Stimulated activated CD8-positive, alpha-beta memory T cell treated with anti-CD3 and anti-CD28 coated beads, Interleukin-15, amount 100 ng/mL, for 48 hours (primary cell): ENCODE measurements around the gene HSD17B13.
"Not testable (repeated sequence)": the region's sequence is repeated elsewhere in the genome, so short reads cannot be mapped to it uniquely, and the experiment has no call there.

Experiments used
- DNase-seq, 2 donors: peaks; one replicate each; pipeline ENCODE4 v3.0.0-alpha.2; 2020; ENCODE audit warnings: low read depth in 2 of 2

HSD17B13 gene

DNA sequence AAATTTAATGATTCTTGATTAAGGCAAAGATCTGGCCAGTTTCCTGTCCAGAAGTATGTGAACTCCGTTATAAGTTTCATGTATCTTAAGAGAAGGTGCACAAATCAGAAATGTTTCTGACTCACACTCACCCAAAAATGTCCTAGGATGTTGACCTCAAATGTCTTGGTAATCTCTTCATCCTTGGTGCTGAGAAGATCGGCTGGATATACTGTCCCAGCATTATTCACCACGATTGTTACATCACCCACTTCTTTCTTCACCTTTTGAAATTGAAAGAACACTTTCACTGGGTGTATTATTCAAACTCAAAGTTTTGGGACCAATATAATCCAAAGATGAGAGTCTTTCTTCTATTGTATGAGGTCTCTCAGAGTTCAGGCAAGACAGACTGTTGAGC, 5.7 kb downstream of the HSD17B13 start:
- DNase-seq = no peak

- not testable (repeated sequence) for DNase-seq
Measured at GRCh38 chr4:87315000-87315399, 7.7 kb downstream of the HSD17B13 start.

GRCh38 chr4:87313756-87314155, 8.9 kb downstream of the HSD17B13 start:
- DNase-seq = no peak

- DNase-seq = no peak
Measured at GRCh38 chr4:87311684-87312083, 11.0 kb downstream of the HSD17B13 start.

DNA sequence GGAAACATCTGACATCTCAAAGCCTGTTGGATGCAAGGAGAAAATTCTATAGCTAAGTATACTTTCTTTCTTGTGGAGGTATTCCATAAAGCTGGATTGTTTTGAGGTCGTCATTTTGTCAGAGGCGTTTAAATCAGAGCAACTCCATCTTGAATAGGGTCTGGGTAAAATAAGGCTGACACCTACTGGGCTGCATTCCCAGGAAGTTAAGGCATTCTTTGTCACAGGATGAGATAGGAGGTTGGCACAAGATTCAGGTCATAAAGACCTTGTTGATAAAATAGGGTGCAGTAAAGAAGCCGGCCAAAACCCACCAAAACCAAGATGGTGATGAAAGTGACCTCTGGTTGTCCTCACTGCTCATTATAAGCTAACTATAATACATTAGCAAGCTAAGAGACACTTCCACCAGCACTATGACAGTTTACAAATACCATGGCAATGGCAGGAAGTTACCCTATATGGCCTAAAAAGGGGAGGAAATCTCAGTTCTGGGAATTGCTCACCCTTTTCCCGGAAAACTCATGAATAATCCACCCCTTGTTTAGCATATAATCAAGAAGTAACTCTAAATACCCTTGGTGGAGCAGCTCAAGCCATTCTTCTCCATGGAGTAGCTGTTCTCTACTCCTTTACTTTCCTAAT, 11.9 kb downstream of the HSD17B13 start:
- no peak for DNase-seq

DNA sequence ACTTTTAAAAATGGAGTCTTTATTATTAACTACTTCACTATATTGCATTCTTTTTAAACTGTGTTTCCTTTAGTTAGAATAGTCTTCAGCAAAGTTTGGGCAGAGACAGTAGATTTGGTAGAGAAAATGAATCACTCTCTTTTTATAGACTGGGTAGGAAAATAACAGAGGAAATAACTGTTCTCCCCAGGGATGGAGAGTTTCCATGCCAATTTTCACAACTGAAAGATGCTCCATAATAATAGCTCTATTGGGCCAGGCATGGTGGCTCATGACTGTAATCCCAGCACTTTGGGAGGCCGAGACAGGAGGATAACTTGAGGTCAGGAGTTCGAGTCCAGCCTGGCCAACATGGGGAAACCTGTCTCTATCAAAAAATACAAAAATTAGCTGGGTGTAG, 13.1 kb downstream of the HSD17B13 start:
- DNase-seq = no peak

- no peak for DNase-seq
Measured at GRCh38 chr4:87306056-87306455, 16.6 kb downstream of the HSD17B13 start.

DNA sequence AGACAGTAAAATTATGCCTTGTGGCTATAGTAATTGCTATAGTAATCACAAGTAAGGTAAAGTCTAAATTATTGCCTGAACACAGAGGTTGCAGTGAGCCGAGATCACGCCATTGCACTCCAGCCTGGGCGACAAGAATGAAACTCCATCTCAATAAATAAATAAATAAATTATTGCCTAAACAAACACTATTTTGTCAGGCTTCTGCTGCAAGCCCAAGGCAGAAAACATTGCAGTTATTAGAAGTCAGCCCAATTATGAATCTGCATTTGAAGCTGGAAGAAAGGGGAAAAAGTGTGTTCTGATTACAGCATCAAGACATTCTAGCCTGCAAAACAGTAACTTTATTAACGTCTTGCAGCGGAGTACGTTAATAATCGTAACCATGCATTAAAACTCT, 17.1 kb downstream of the HSD17B13 start:
- no peak for DNase-seq

DNA sequence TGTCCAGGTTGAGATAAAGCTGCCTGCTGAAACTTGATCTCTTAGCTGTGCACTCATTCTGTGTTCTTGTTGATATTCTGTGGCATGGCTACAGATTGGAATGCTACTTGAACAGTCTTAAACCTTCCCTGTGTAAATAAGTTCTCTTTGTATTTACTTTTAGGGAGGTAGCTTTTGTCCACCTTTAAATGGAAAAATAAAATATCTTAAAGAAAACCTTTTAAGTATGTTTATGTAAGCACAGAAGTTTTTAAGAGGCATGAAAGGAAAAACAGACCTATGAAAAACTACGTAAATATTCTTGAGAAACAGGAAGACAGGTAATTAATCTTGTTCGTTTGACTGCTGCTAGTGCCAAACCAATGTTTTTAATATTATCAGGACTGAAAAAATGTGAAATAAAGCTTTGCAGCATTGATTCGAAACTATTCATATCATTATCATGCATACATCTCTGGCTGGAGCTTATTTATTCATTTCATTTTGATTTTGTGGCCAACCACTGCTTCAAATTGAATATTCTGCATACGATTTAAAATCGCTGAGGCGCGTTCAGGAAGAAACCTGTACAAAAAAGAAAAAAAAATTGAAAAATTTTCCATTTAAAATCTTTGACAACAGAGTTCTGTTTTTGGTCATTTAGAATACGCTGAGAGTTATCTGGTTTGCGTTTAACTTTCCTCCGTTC, 17.8 kb downstream of the HSD17B13 start:
- DNase-seq = no peak

GRCh38 chr4:87299898-87300297, 22.8 kb downstream of the HSD17B13 start:
- no peak for DNase-seq

DNA sequence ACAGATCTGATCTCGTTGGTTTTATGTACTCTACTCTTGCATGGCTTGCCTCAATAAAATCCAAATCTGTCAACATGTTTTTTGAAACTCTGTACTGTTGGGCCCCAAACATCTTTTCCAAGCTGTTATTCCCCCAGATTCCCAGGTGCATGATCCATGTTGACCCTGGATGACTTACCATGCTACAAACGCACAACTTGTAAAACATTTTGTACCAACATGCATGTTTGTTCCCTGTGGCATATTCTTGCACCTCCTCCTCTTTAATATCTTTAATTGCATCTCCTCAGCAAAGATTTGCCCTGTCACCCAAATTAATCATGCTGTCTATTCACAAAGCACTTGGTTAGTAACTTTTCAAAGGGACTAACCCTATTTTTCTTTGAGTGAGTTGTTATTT, 24.3 kb downstream of the HSD17B13 start:
- no peak for DNase-seq

DNA sequence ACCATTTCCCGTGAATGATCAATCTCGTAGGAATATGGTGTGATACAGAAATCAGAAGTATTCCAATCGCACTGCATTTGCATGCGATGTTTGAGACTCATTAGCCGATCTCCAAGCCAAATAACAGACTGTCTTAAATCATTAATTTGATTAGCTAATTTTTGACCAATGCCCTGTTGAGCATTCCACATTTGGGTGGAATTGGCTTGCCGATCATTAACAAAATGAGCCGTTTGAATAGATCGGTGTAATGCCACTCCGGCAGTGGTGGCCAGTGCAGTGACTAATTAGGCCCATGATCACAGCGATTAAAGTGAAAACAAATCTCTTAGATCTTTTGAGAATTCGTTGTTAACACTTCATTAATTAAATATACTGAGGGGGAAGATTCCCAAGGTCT, 27.8 kb downstream of the HSD17B13 start:
- not testable (repeated sequence) for DNase-seq

- DNase-seq = not testable (repeated sequence)
Measured at GRCh38 chr4:87293889-87294288, 28.8 kb downstream of the HSD17B13 start.

DNA sequence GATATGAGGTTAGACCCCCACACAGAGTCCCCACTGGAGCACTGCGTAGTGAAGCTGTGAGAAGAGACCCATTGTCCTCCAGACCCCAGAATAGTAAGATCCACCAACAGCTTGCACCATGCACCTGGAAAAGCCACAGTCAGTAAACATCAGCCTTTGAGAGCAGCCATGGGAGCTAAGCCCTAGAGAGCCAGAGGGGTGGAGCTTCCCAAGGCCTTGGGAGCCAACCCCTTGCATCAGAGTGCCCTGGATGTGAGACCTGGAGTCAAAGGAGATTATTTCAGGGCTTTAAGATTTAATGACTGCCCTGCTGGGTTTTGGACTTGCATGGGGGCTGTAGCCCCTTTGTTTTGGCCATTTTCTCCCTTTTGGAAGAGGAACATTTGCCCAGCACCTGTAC, 35.7 kb downstream of the HSD17B13 start:
- no peak for DNase-seq

DNA sequence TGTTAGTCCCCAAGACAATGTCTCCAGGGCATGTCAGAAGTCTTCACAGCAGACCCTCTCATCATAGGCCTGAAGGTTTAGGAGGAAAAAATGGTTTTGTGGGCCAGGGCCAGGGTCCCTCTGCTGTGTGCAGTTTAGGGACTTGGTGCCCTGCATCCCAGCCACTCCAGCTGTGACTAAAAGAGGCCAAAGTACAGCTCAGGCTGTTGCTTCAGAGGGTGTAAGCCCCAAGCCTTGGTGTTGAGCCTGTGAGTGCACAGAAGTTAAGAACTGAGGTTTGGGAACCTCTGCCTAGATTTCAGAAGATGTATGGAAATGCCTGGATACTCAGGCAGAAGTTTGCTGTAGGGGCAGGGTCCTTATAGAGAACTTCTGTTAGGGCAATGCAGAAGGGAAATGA, 38.4 kb downstream of the HSD17B13 start:
- DNase-seq = not testable (repeated sequence)

GRCh38 chr4:87283151-87283550, 39.5 kb downstream of the HSD17B13 start:
- no peak for DNase-seq

DNA sequence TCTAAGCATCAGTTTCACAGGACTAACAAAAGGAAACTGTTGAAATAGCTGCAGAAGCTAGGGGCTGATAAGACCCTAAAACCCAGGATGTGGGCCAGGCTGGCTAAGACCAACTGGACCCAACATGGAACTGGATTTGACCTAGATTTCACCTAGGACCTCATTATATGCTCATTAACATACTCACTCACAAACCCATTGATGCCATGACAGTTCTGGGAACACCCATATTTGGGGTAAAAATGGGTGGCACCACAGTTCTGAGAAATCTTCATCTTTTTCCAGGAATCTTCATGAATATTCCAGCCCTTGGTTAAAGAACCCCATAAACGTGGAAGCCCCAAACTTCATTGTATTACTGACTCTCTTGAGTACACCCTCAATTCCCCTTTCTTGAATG, 41.1 kb downstream of the HSD17B13 start:
- DNase-seq = no peak

DNA sequence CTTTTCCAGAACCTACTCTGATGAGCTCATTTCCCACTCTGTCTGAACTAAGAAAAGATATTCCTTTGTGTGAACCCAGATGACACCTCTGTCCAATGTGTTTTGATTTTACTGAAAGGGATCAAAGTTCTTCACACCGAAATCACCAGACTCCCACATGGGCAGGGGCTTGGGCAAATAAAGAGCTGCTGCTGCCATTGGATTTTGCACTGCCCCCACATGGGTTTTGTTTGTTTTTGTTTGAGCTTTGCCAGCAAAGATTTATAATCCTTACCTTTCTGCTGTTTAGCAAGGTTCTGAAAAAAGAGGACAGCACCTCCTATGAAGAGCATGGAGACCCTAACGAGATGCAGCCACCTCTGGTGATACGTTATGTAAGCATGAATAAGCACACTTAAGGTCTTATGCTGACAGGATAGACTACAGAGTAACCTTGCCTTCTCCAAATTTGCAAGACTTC, 44.3 kb downstream of the HSD17B13 start:
- no peak for DNase-seq

GRCh38 chr4:87275311-87275710, 47.4 kb downstream of the HSD17B13 start:
- no peak for DNase-seq

DNA sequence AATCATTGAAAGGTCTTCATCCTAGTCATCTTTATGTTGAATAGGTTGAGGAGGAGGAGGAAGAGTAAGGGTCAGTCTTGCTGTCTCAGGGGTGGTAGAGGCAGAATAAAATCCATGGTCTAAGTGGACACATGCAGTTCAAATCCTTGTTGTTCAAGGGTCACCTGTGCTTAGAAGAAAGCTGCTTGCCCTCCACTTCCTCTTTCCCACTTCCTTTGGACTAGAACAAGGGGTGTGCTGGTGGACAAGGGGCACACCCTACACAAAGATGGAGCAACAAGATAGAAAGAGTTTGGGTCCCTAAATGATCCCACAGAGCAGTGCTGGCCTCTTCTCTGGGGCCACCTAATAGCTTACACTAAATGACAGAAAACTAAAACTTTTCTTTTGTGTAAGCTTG, 47.9 kb downstream of the HSD17B13 start:
- no peak for DNase-seq

DNA sequence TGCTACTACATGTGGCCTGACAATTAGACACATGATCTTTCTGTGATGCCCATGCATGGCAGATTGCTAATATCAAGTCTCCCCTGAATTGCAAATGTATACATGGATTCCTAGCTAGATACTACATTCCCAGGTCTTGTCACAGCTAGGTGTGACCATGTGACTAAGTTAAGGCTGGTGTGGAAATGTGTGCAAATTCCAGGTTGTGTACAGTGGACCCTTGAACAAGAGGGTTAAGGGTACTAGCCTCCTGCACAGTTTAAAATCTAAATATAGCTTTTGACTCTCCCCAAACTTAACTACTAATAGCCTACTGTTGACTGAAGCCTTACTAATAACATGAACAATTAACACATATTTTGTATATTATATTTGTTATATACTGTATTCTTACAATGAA, 48.4 kb downstream of the HSD17B13 start:
- no peak for DNase-seq

- no peak for DNase-seq
Measured at GRCh38 chr4:87270825-87271224, 51.9 kb downstream of the HSD17B13 start.

GRCh38 chr4:87270144-87270543, 52.5 kb downstream of the HSD17B13 start:
- no peak for DNase-seq

DNA sequence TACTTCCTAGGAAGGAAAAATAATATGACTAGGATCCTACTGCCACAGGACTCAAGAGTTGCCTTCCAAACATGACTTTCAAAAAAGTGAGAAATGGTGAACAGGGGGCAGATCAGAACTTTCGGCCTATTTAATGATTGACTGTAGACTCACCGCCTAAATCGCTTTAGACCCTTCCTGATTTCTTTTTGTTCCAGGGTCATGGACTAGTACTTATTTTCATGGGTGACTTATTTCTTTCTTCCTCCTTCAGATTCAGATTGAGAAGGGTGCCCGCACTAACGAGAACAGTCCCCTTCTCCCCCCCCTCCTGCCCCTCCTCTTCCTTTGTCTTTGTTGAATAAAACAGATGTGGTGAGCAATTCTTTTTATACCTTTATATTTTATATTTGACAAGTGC, 54.3 kb downstream of the HSD17B13 start:
- no peak for DNase-seq
